SK-N-SH (cell line): ENCODE results near the gene GMCL1. TPM values are rescaled to one million over a fixed set of nuclear protein-coding genes. Genes with fewer than 3 reads are reported as not detected.

Source experiments
- CTCF ChIA-PET: fragments of 300-600, 350-600 bp; formaldehyde crosslinking; extraction: SDS; loops from one replicate; lab custom pipeline; 2021; lab: Yijun Ruan, JAX
- POLR2A ChIA-PET: fragments of 350-600 bp; sonication (Branson Sonifier 250); formaldehyde crosslinking; extraction: SDS; loops from one replicate; lab custom pipeline; 2020; ENCODE audit warnings: antibody characterized with exemption, inconsistent platforms; lab: Yijun Ruan, JAX
- DNase-seq: peaks from one replicate; pipeline ENCODE4 v3.0.0; 2012
- H2AFZ ChIP-seq: fragments of 200-600 bp; sonication (generic); 2 replicates; pipeline ENCODE4 v1.8.1; 2016; ENCODE audit warnings: antibody characterized with exemption, mild to moderate bottlenecking, low read depth
- H3F3A ChIP-seq: fragments of 200-600 bp; sonication (generic); replicated peaks from 2 replicates; pipeline ENCODE3; 2016; ENCODE audit warnings: antibody characterized with exemption, mild to moderate bottlenecking; ENCODE audit not compliant: insufficient read depth
- H3K27ac ChIP-seq, 2 experiments: fragments of 200-500 bp in 1 of 2; fragments of 200-600 bp in 1 of 2; sonication (Bioruptor generic) in 1 of 2; sonication (generic), shearing (Covaris generic) in 1 of 2; 2 replicates each; pipeline versions ENCODE4 v1.5.1 to v1.6.1; 2014 to 2016; ENCODE audit warnings: low read depth in 2 of 2, inconsistent platforms in 1 of 2, low read length in 1 of 2, mild to moderate bottlenecking in 1 of 2, mixed read lengths in 1 of 2
- H3K27me3 ChIP-seq: fragments of 200-600 bp; sonication (generic), shearing (Covaris generic); 2 replicates; pipeline ENCODE4 v1.6.1; 2016; ENCODE audit warnings: mixed run types; ENCODE audit not compliant: insufficient read depth
- H3K36me3 ChIP-seq, 2 experiments: fragments of 200-500 bp in 1 of 2; fragments of 200-600 bp in 1 of 2; sonication (Bioruptor generic) in 1 of 2; sonication (generic) in 1 of 2; replicated peaks in 1 of 2; 2 replicates each; pipeline versions ENCODE3 to v1.5.1; 2014 to 2016; ENCODE audit warnings: low read length in 1 of 2, mild to moderate bottlenecking in 1 of 2; ENCODE audit not compliant: insufficient read depth in 2 of 2, control insufficient read depth in 1 of 2
- H3K4me1 ChIP-seq, 2 experiments: fragments of 200-500 bp in 1 of 2; fragments of 200-600 bp in 1 of 2; sonication (Bioruptor generic) in 1 of 2; sonication (generic), shearing (Covaris generic) in 1 of 2; 2 replicates each; pipeline versions ENCODE4 v1.5.1 to v1.6.1; 2014 to 2016; ENCODE audit warnings: low read depth in 1 of 2, low read length in 1 of 2, mixed run types in 1 of 2; ENCODE audit not compliant: insufficient read depth in 2 of 2, control insufficient read depth in 1 of 2
- H3K4me2 ChIP-seq: fragments of 200-600 bp; sonication (generic), shearing (Covaris generic); 2 replicates; pipeline ENCODE4 v1.6.1; 2017; ENCODE audit warnings: mixed run types
- H3K4me3 ChIP-seq, 2 experiments: fragments of 200-500 bp in 1 of 2; fragments of 200-600 bp in 1 of 2; sonication (Bioruptor generic) in 1 of 2; sonication (generic), shearing (Covaris generic) in 1 of 2; 2 replicates each; pipeline versions ENCODE4 v1.5.1 to v1.8.1; 2014 to 2016; ENCODE audit warnings: low read depth in 2 of 2, inconsistent platforms in 1 of 2, low read length in 1 of 2, mild to moderate bottlenecking in 1 of 2, mixed read lengths in 1 of 2, moderate library complexity in 1 of 2
- H3K79me2 ChIP-seq: fragments of 200-600 bp; sonication (generic); 2 replicates; pipeline ENCODE4 v1.8.1; 2017; ENCODE audit warnings: mild to moderate bottlenecking; ENCODE audit not compliant: insufficient read depth
- H3K9ac ChIP-seq: fragments of 200-600 bp; sonication (generic); 2 replicates; pipeline ENCODE4 v1.6.1; 2017; ENCODE audit warnings: mixed run types
- H3K9me2 ChIP-seq: fragments of 200-600 bp; sonication (generic); 2 replicates; pipeline ENCODE4 v1.6.1; 2017; ENCODE audit warnings: mixed run types
- H3K9me3 ChIP-seq: fragments of 200-600 bp; sonication (generic); 2 replicates; pipeline ENCODE4 v1.6.1; 2017; ENCODE audit warnings: mixed run types, mild to moderate bottlenecking, moderate library complexity
- H4K20me1 ChIP-seq: fragments of 200-600 bp; sonication (generic); 2 replicates; pipeline ENCODE4 v1.6.1; 2017; ENCODE audit warnings: mild to moderate bottlenecking, mixed run types; ENCODE audit not compliant: insufficient read depth
- ELF1 ChIP-seq: IDR thresholded peaks from 2 replicates; pipeline ENCODE4 v1.4.0; 2012
- EP300 ChIP-seq, 2 experiments: IDR thresholded peaks; 2 replicates each; pipeline versions ENCODE4 v1.4.0 to v1.6.1; 2012; ENCODE audit warnings: borderline replicate concordance in 1 of 2, low read depth in 1 of 2, low read length in 1 of 2
- EZH2phosphoT487 ChIP-seq: fragments of 200-600 bp; sonication (generic); IDR thresholded peaks from 2 replicates; pipeline ENCODE4 v1.6.1; 2017; ENCODE audit warnings: low read depth, mixed run types, mild to moderate bottlenecking, antibody characterized with exemption, moderate library complexity, borderline replicate concordance
- FOXJ3 ChIP-seq: sonication (generic); formaldehyde crosslinking; IDR thresholded peaks from 2 replicates; pipeline ENCODE4 v1.5.1; 2020; ENCODE audit warnings: mild to moderate bottlenecking, missing genetic modification reagents
- FOXM1 ChIP-seq: IDR thresholded peaks from 2 replicates; pipeline ENCODE4 v1.4.0; 2012; ENCODE audit warnings: low read depth, mild to moderate bottlenecking
- GATA2 ChIP-seq: sonication (generic); formaldehyde crosslinking; IDR thresholded peaks from 2 replicates; pipeline ENCODE4 v1.5.0; 2020; ENCODE audit warnings: mild to moderate bottlenecking, missing genetic modification reagents
- IRF3 ChIP-seq: fragments of 150-350 bp; IDR thresholded peaks from 2 replicates; pipeline ENCODE4 v1.6.1; 2016; ENCODE audit warnings: mild to moderate bottlenecking, low read depth, low read length
- JUND ChIP-seq: IDR thresholded peaks from 2 replicates; pipeline ENCODE4 v1.4.0; 2012
- MAX ChIP-seq: IDR thresholded peaks from 2 replicates; pipeline ENCODE4 v1.4.0; 2012; ENCODE audit warnings: low read depth
- MEF2A ChIP-seq: IDR thresholded peaks from 2 replicates; pipeline ENCODE4 v1.4.0; 2012; ENCODE audit warnings: low read depth, borderline replicate concordance
- NFIC ChIP-seq: IDR thresholded peaks from 2 replicates; pipeline ENCODE4 v1.4.0; 2012; ENCODE audit warnings: borderline replicate concordance
- NRF1 ChIP-seq: IDR thresholded peaks from 2 replicates; pipeline ENCODE4 v1.6.1; 2012; ENCODE audit warnings: low read depth, mild to moderate bottlenecking, low read length
- POLR2AphosphoS5 ChIP-seq: IDR thresholded peaks from 2 replicates; pipeline ENCODE4 v1.6.1; 2012; ENCODE audit warnings: low read depth, low read length
- RAD21 ChIP-seq: IDR thresholded peaks from 2 replicates; pipeline ENCODE4 v1.6.1; 2012; ENCODE audit warnings: mild to moderate bottlenecking, low read length
- RCOR1 ChIP-seq: fragments of 150-350 bp; IDR thresholded peaks from 2 replicates; pipeline ENCODE4 v1.6.1; 2017; ENCODE audit warnings: antibody characterized with exemption, low read length
- REST ChIP-seq: IDR thresholded peaks from 2 replicates; pipeline ENCODE4 v1.6.1; 2012; ENCODE audit warnings: mild to moderate bottlenecking, low read depth, low read length, moderate library complexity
- RFX5 ChIP-seq: IDR thresholded peaks from 2 replicates; pipeline ENCODE4 v1.6.1; 2012; ENCODE audit warnings: mild to moderate bottlenecking, improper control_type of control experiment, low read length
- SMC3 ChIP-seq: IDR thresholded peaks from 2 replicates; pipeline ENCODE4 v1.6.1; 2012; ENCODE audit warnings: low read depth, low read length, improper control_type of control experiment
- TAF1 ChIP-seq: IDR thresholded peaks from 2 replicates; pipeline ENCODE4 v1.6.1; 2012; ENCODE audit warnings: low read depth, mild to moderate bottlenecking, low read length, moderate library complexity, borderline replicate concordance
- YY1 ChIP-seq: IDR thresholded peaks from 2 replicates; pipeline ENCODE4 v1.4.0; 2012; ENCODE audit warnings: low read depth, mild to moderate bottlenecking
- WGBS: methylation state at CpG from one replicate; pipeline ENCODE4 v1.1.6; 2017; ENCODE audit warnings: low lambda C conversion rate; 5-methylcytosine and 5-hydroxymethylcytosine counted together
- polyA plus RNA-seq, 3 experiments: library from polyadenylated mRNA; depleted of rRNA; stranded (reverse); fragments of >200 nt; gene quantifications; 2 replicates each; pipeline ENCODE4 v1.2.3, GENCODE V29; 2012
- TF ChIP-seq, protein P1 (sequence below): IDR thresholded peaks from 2 replicates; pipeline ENCODE4; 2012
- TF ChIP-seq, protein P2 (sequence below): IDR thresholded peaks from 2 replicates; pipeline ENCODE4 v1.4.0; 2012; ENCODE audit warnings: low read depth, borderline replicate concordance

GMCL1 gene
- polyA plus RNA-seq, 1 of the 3 experiments (the other 2 are of a cell fraction) = 6.2 TPM

DNA sequence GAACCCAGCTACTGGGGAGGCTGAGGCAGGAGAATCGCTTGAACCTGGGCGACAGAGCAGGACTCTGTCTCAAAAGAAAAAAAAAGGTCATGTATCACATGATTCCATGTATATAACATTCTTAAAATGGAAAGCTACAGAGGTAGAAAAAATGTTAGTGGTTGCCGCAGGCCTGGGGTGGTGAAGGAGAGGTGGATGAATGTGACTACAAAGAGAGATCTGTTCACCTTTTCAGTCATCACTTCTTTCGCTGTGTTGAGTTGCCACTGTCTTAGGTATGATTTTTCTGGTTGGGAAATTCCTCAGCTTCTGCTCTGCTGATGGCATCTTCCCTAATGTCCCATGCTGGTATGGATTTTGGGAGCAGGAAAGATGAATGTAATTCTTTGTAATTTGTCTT, 59.0 kb downstream of the GMCL1 start:
- H3K4me3 ChIP-seq = no peak overlapping the region
- no peak for TF ChIP-seq ELF1
- TF ChIP-seq FOXM1 = no peak
- TF ChIP-seq RCOR1 = no peak
- no peak for TF ChIP-seq FOXJ3 (CRISPR knock-in tag)
- TF ChIP-seq EZH2phosphoT487 = no peak
- TF ChIP-seq NFIC = no peak
- no peak for TF ChIP-seq GATA2
- no peaks in the 10 kb centered on the region for H3K36me3 ChIP-seq
- H3K4me1 ChIP-seq = no peaks in the 10 kb centered on the region
- 93% methylated on average over 4 of the region's 4 CpGs for WGBS
- H3K9ac ChIP-seq = no peak overlapping the region
- H3F3A ChIP-seq = no peaks in the 10 kb centered on the region
- DNase-seq = no peak
- H4K20me1 ChIP-seq = no peaks in the 10 kb centered on the region
- no peak overlapping the region for H3K4me2 ChIP-seq
- H3K9me3 ChIP-seq = no peaks in the 10 kb centered on the region
- no peaks in the 10 kb centered on the region for H3K9me2 ChIP-seq
- no peaks in the 10 kb centered on the region for H3K27me3 ChIP-seq
- POLR2A ChIA-PET = no interaction called here
- H3K79me2 ChIP-seq = no peaks in the 10 kb centered on the region
- no peak overlapping the region for H2AFZ ChIP-seq
- no peak overlapping the region for H3K27ac ChIP-seq
- CTCF ChIA-PET = interaction anchor here (0.6 to 1.7 kb wide), 5 partner anchors 9 to 271 kb away, joined by 3 to 4 read pairs (median 4); no protein-coding TSS in a partner anchor

DNA sequence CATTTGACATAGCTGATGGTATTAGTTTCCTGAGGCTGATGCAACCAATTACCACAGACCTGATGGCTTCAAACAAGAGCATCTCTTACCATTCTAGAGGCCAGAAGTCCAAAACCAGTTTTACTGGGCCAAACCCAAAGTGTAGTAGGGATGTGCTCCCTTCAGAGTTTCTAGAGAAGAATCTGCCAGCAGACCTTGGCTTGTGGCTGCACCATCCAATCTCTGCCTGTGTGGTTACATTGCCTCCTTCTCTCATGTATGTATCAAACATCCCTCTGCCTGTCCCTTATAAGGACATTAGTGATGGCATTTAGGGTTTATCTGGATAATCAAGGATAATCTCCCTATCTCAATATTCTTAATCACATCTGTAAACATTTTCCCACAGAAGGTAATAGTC, 59.8 kb downstream of the GMCL1 start:
- TF ChIP-seq YY1 = no peak
- TF ChIP-seq, protein P1, sequence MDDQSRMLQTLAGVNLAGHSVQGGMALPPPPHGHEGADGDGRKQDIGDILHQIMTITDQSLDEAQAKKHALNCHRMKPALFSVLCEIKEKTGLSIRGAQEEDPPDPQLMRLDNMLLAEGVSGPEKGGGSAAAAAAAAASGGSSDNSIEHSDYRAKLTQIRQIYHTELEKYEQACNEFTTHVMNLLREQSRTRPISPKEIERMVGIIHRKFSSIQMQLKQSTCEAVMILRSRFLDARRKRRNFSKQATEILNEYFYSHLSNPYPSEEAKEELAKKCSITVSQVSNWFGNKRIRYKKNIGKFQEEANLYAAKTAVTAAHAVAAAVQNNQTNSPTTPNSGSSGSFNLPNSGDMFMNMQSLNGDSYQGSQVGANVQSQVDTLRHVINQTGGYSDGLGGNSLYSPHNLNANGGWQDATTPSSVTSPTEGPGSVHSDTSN = no peak
- TF ChIP-seq NRF1 = no peak
- TF ChIP-seq IRF3 = no peak
- no peak for TF ChIP-seq GATA2
- TF ChIP-seq MAX = no peak
- TF ChIP-seq RAD21 = no peak
- TF ChIP-seq MEF2A = no peak
- TF ChIP-seq RFX5 = no peak
- TF ChIP-seq JUND = no peak
- TF ChIP-seq FOXJ3 (CRISPR knock-in tag) = no peak
- no peak for TF ChIP-seq NFIC
- no peak for TF ChIP-seq TAF1
- no peak for TF ChIP-seq EP300 (IDR thresholded peaks at IDR 0.05; ENCODE audit: borderline replicate concordance in 1 of 2, low read depth in 1 of 2, low read length in 1 of 2)
- no peak for TF ChIP-seq POLR2AphosphoS5
- TF ChIP-seq, protein P2, sequence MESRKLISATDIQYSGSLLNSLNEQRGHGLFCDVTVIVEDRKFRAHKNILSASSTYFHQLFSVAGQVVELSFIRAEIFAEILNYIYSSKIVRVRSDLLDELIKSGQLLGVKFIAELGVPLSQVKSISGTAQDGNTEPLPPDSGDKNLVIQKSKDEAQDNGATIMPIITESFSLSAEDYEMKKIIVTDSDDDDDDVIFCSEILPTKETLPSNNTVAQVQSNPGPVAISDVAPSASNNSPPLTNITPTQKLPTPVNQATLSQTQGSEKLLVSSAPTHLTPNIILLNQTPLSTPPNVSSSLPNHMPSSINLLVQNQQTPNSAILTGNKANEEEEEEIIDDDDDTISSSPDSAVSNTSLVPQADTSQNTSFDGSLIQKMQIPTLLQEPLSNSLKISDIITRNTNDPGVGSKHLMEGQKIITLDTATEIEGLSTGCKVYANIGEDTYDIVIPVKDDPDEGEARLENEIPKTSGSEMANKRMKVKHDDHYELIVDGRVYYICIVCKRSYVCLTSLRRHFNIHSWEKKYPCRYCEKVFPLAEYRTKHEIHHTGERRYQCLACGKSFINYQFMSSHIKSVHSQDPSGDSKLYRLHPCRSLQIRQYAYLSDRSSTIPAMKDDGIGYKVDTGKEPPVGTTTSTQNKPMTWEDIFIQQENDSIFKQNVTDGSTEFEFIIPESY = no peak
- no peak for TF ChIP-seq REST
- no peak for TF ChIP-seq SMC3
- TF ChIP-seq, all 33 proteins: peak for 0
- DNase-seq = no peak
- no peaks in the 10 kb centered on the region for H4K20me1 ChIP-seq
- H3F3A ChIP-seq = no peaks in the 10 kb centered on the region
- ChIA-PET POLR2A (no interaction called here), CTCF (interaction anchor here (1.2 to 1.7 kb wide), 2 partner anchors 10 to 164 kb away, joined by 3 to 4 read pairs; no protein-coding TSS in a partner anchor)
- H3K9me3 ChIP-seq = no peaks in the 10 kb centered on the region
- H2AFZ ChIP-seq = no peak overlapping the region
- no peak overlapping the region for H3K9ac ChIP-seq
- H3K4me1 ChIP-seq = no peaks in the 10 kb centered on the region
- no peaks in the 10 kb centered on the region for H3K27me3 ChIP-seq
- H3K4me3 ChIP-seq = no peak overlapping the region
- H3K79me2 ChIP-seq = peaks cover 6% of the 10 kb centered on the region
- H3K36me3 ChIP-seq = no peaks in the 10 kb centered on the region
- H3K9me2 ChIP-seq = no peaks in the 10 kb centered on the region
- no peak overlapping the region for H3K4me2 ChIP-seq
- no peak overlapping the region for H3K27ac ChIP-seq
